B cell (primary cell): ENCODE measurements around the gene HIBCH. TPM values are rescaled to one million over a fixed set of nuclear protein-coding genes. Genes with fewer than 3 reads are reported as not detected.

Experiments
- ATAC-seq: fragments of 200-7000 bp; cut with Tn5 transposase; one replicate; pipeline ENCODE4 v1.10.0; 2021; ENCODE audit warnings: low read depth, mild to moderate bottlenecking, moderate number of reproducible peaks, moderate library complexity
- CTCF ChIA-PET: fragments of 350-600 bp; sonication (Branson Sonifier 250); formaldehyde crosslinking; loops from one replicate; lab custom pipeline; 2021; ENCODE audit warnings: antibody characterized with exemption, inconsistent platforms; lab: Charles Lee
- POLR2A ChIA-PET: fragments of 350-600 bp; sonication (Branson Sonifier 250); formaldehyde crosslinking; loops from one replicate; lab custom pipeline; 2021; ENCODE audit warnings: antibody characterized with exemption; lab: Charles Lee
- DNase-seq: peaks from one replicate; pipeline ENCODE4 v3.0.0; 2013
- H2AFZ ChIP-seq: 2 replicates; pipeline ENCODE4 v1.6.1; 2012; ENCODE audit warnings: mild to moderate bottlenecking, low read depth, low read length; ENCODE audit not compliant: insufficient read depth, poor library complexity, severe bottlenecking
- H3K27ac ChIP-seq, 2 donors: 1 replicate in 1 of 2; 2 replicates in 1 of 2; pipeline ENCODE4 v1.5.1; 2012 to 2013; ENCODE audit warnings: low read length in 2 of 2, mild to moderate bottlenecking in 2 of 2, moderate library complexity in 1 of 2
- H3K27me3 ChIP-seq, 4 experiments: fragments of 200-600 bp in 1 of 4; sonication (generic) in 1 of 4; replicated peaks in 1 of 4; 1 replicate in 2 of 4; 2 replicates in 2 of 4; pipeline versions ENCODE4 v1.6.1 to v1.7.0; 2013 to 2016; ENCODE audit warnings: low read length in 3 of 4, mild to moderate bottlenecking in 2 of 4, mixed read lengths in 1 of 4, moderate library complexity in 1 of 4; ENCODE audit not compliant: insufficient read depth in 4 of 4, control insufficient read depth in 3 of 4; ENCODE audit errors: control extremely low read depth in 1 of 4
- H3K36me3 ChIP-seq, 2 experiments: replicated peaks in 1 of 2; 1 replicate in 1 of 2; 2 replicates in 1 of 2; pipeline versions ENCODE4 v1.6.1 to v1.7.1; 2013; ENCODE audit warnings: low read length in 1 of 2; ENCODE audit not compliant: insufficient read depth in 2 of 2, control insufficient read depth in 1 of 2; ENCODE audit errors: control extremely low read depth in 1 of 2, extremely low read depth in 1 of 2
- H3K4me1 ChIP-seq, 2 donors: fragments of 200-600 bp in 1 of 2; sonication (generic) in 1 of 2; 1 replicate in 1 of 2; 2 replicates in 1 of 2; pipeline versions ENCODE4 v1.5.1 to v1.6.1; 2013 to 2017; ENCODE audit warnings: low read length in 2 of 2; ENCODE audit not compliant: control insufficient read depth in 2 of 2, insufficient read depth in 2 of 2
- H3K4me2 ChIP-seq: replicated peaks from 2 replicates; pipeline ENCODE3; 2012; ENCODE audit warnings: mild to moderate bottlenecking, low read depth, low read length; ENCODE audit not compliant: poor library complexity, severe bottlenecking
- H3K4me3 ChIP-seq, 5 experiments: fragments of 200-600 bp in 1 of 5; sonication (generic) in 1 of 5; 1 replicate in 3 of 5; 2 replicates in 2 of 5; pipeline versions ENCODE4 v1.5.1 to v1.7.0; 2011 to 2016; ENCODE audit warnings: low read length in 4 of 5, mild to moderate bottlenecking in 4 of 5, low read depth in 2 of 5, control low read depth in 1 of 5, moderate library complexity in 1 of 5; ENCODE audit not compliant: insufficient read depth in 1 of 5; ENCODE audit errors: control extremely low read depth in 1 of 5, extremely low read depth in 1 of 5
- H3K79me2 ChIP-seq: fragments of 200-600 bp; sonication (generic); one replicate; pipeline ENCODE4 v1.6.0; 2016; ENCODE audit warnings: low read length; ENCODE audit not compliant: control insufficient read depth, insufficient read depth
- H3K9ac ChIP-seq: fragments of 200-600 bp; sonication (generic); 2 replicates; pipeline ENCODE4 v1.6.1; 2017; ENCODE audit warnings: mild to moderate bottlenecking, low read length, moderate library complexity
- H3K9me3 ChIP-seq, 3 donors: one replicate each; pipeline versions ENCODE4 v1.6.1 to v1.7.1; 2013; ENCODE audit warnings: low read length in 2 of 3; ENCODE audit not compliant: control insufficient read depth in 2 of 3, insufficient read depth in 1 of 3; ENCODE audit errors: control extremely low read depth in 1 of 3
- H4K20me1 ChIP-seq: 2 replicates; pipeline ENCODE4 v1.6.0; 2012; ENCODE audit warnings: mild to moderate bottlenecking, low read length; ENCODE audit not compliant: insufficient read depth, control insufficient read depth, poor library complexity, severe bottlenecking
- H3K27ac Mint-ChIP-seq: one replicate; pipeline ENCODE4 v1.8.0; 2021; ENCODE audit warnings: mixed read lengths
- H3K27me3 Mint-ChIP-seq: one replicate; pipeline ENCODE4 v1.8.0; 2021; ENCODE audit warnings: mixed read lengths
- H3K4me1 Mint-ChIP-seq: one replicate; pipeline ENCODE4 v1.8.0; 2021; ENCODE audit warnings: mixed read lengths
- H3K4me3 Mint-ChIP-seq: one replicate; pipeline ENCODE4 v1.8.0; 2021; ENCODE audit warnings: mixed read lengths
- H3K9me3 Mint-ChIP-seq: one replicate; pipeline ENCODE4 v1.8.0; 2022; ENCODE audit warnings: mixed read lengths; ENCODE audit not compliant: insufficient read depth
- CTCF ChIP-seq: fragments of 200-600 bp; IDR thresholded peaks from one replicate; pipeline ENCODE4 v1.8.0; 2022; ENCODE audit warnings: antibody characterized with exemption, mild to moderate bottlenecking
- EZH2 ChIP-seq: IDR thresholded peaks from 2 replicates; pipeline ENCODE4 v1.6.1; 2012; ENCODE audit warnings: borderline replicate concordance, low read depth, mild to moderate bottlenecking, moderate library complexity, low read length; ENCODE audit not compliant: insufficient read depth, poor library complexity, severe bottlenecking
- WGBS: methylation state at CpG from one replicate; pipeline ENCODE4 v1.1.5; 2013; ENCODE audit warnings: missing lambda C conversion rate; ENCODE audit not compliant: insufficient coverage; 5-methylcytosine and 5-hydroxymethylcytosine counted together
- intact Hi-C: fragments of 100-400 bp; cut with micrococcal nuclease; formaldehyde crosslinking; loops from one replicate; pipeline ENCODE4 v1.10.0; 2022
- polyA plus RNA-seq: library from polyadenylated mRNA; depleted of rRNA; stranded (reverse); fragments of >200 nt; gene quantifications from 2 replicates; pipeline ENCODE4 v1.2.3, GENCODE V29; 2012
- total RNA-seq, 2 donors: library from RNA; stranded (reverse); fragments of 120-200 nt in 1 of 2; gene quantifications; 1 replicate in 1 of 2; 2 replicates in 1 of 2; pipeline versions ENCODE4 v1.2.3 to v1.2.4, GENCODE V29; 2013 to 2022

HIBCH gene
- total and polyA plus RNA-seq, 2 donors (not counting 1 experiment from before 2014, with no cell fraction given), result 5.6 to 30.2 TPM

GRCh38 chr2:190255676-190256075 lies 64.0 kb downstream of the HIBCH start:
- ChIA-PET POLR2A (no interaction called here), CTCF (no interaction called here)
- Histone ChIP-seq H3K27ac (no peak overlapping the region), H4K20me1 (no peaks in the 10 kb centered on the region), H3K27me3 (no peaks in the 10 kb centered on the region), H2AFZ (no peak overlapping the region), H3K4me2 (no peak overlapping the region), H3K36me3 (peaks cover 7 to 54% of the 10 kb centered on the region in 2 experiments), H3K9me3 (no peaks in the 10 kb centered on the region), H3K9ac (no peak overlapping the region), H3K4me3 (no peak overlapping the region), H3K79me2 (no peaks in the 10 kb centered on the region), H3K4me1 (no peaks in the 10 kb centered on the region)
- ATAC-seq (no peak), DNase-seq (no peak)
- H3K9me3 Mint-ChIP-seq, result peaks cover 2% of the 10 kb centered on the region
- no peak overlapping the region for H3K4me3 Mint-ChIP-seq
- no peak overlapping the region for H3K27ac Mint-ChIP-seq
- WGBS, result 85% methylated on average over 3 of the region's 3 CpGs
- TF ChIP-seq CTCF (no peak), EZH2 (no peak)
- no peaks in the 10 kb centered on the region for H3K27me3 Mint-ChIP-seq
- intact Hi-C loops, result no loop called here
- no peaks in the 10 kb centered on the region for H3K4me1 Mint-ChIP-seq

GRCh38 chr2:190254063-190254850 lies 65.4 kb downstream of the HIBCH start:
- H3K27ac Mint-ChIP-seq, result no peak overlapping the region
- CTCF ChIA-PET, result interaction anchor here (1.4 kb wide), 1 partner anchor 23 kb away, joined by 4 read pairs; no protein-coding TSS in a partner anchor
- H3K9me3 Mint-ChIP-seq, result peaks cover 2% of the 10 kb centered on the region
- Histone ChIP-seq H3K9ac (no peak overlapping the region), H4K20me1 (no peaks in the 10 kb centered on the region), H3K36me3 (peaks cover 10 to 61% of the 10 kb centered on the region in 2 experiments), H3K4me3 (no peak overlapping the region), H3K4me1 (no peaks in the 10 kb centered on the region), H3K4me2 (no peak overlapping the region), H3K27ac (no peak overlapping the region), H3K9me3 (no peaks in the 10 kb centered on the region), H2AFZ (no peak overlapping the region), H3K27me3 (no peaks in the 10 kb centered on the region), H3K79me2 (no peaks in the 10 kb centered on the region)
- H3K4me3 Mint-ChIP-seq, result no peak overlapping the region
- ATAC-seq, result no peak
- POLR2A ChIA-PET, result no interaction called here
- TF ChIP-seq EZH2 (no peak), CTCF (no peak)
- no peak for DNase-seq
- intact Hi-C loops, result no loop called here
- WGBS, result 92% methylated on average over 2 of the region's 3 CpGs
- H3K4me1 Mint-ChIP-seq, result no peaks in the 10 kb centered on the region
- H3K27me3 Mint-ChIP-seq, result no peaks in the 10 kb centered on the region
